ENCODE data around the gene EEA1. TPM values are rescaled to one million over a fixed set of nuclear protein-coding genes. Genes with fewer than 3 reads are reported as not detected.
"Not testable (repeated sequence)": the region's sequence is repeated elsewhere in the genome, so short reads cannot be mapped to it uniquely, and the experiment has no call there.

Gene EEA1
- total RNA-seq, 1 donor from 2014 or later, result 27.0 TPM

GRCh38 chr12:92796650-92797049, 132.4 kb downstream of the EEA1 start:
- DNase-seq, result no peak

- no peak for DNase-seq
These were observed 134.3 kb downstream of the EEA1 start for GRCh38 chr12:92794814-92795213.

- DNase-seq, result not testable (repeated sequence)
These were observed 134.7 kb downstream of the EEA1 start for GRCh38 chr12:92794356-92794755.

- no peak for DNase-seq
These were observed 143.1 kb downstream of the EEA1 start for GRCh38 chr12:92786045-92786444.

- no peak for DNase-seq
These were observed 143.5 kb downstream of the EEA1 start for GRCh38 chr12:92785563-92785950.

- peak; percentile 53 for DNase-seq
These were observed 144.1 kb downstream of the EEA1 start for GRCh38 chr12:92784797-92785562.

GRCh38 chr12:92784356-92784755, 144.7 kb downstream of the EEA1 start:
- DNase-seq, result no peak

- DNase-seq, result no peak
These were observed 149.2 kb downstream of the EEA1 start for GRCh38 chr12:92779902-92780301.

- peak; percentile 16 for DNase-seq
These were observed 150.6 kb downstream of the EEA1 start for GRCh38 chr12:92778525-92778924.

- no peak for DNase-seq
These were observed 153.7 kb downstream of the EEA1 start for GRCh38 chr12:92775416-92775815.

- no peak for DNase-seq
These were observed 158.1 kb downstream of the EEA1 start for GRCh38 chr12:92771001-92771400.

GRCh38 chr12:92769124-92769901, 159.8 kb downstream of the EEA1 start:
- peak; percentile 9 for DNase-seq

GRCh38 chr12:92765871-92766270, 163.2 kb downstream of the EEA1 start:
- DNase-seq, result no peak

- no peak for DNase-seq
These were observed 164.3 kb downstream of the EEA1 start for GRCh38 chr12:92764831-92765230.

- DNase-seq, result no peak
These were observed 166.3 kb downstream of the EEA1 start for GRCh38 chr12:92762773-92763172.

GRCh38 chr12:92759634-92760268, 169.3 kb downstream of the EEA1 start:
- DNase-seq, result no peak

GRCh38 chr12:92757597-92758121, 171.4 kb downstream of the EEA1 start:
- no peak for DNase-seq

GRCh38 chr12:92756898-92757596, 172.0 kb downstream of the EEA1 start:
- no peak for DNase-seq

- DNase-seq, result peak; percentile 35
These were observed 174.9 kb downstream of the EEA1 start for GRCh38 chr12:92753976-92754885.

- DNase-seq, result not testable (repeated sequence)
These were observed 179.4 kb downstream of the EEA1 start for GRCh38 chr12:92749691-92750090.

- no peak for DNase-seq
These were observed 181.9 kb downstream of the EEA1 start for GRCh38 chr12:92747151-92747550.
